IPS DF 6.9 (cell line): ENCODE results near the gene CARMIL1.

ENCODE experiments used
- DNase-seq: peaks from one replicate; pipeline ENCODE4 v3.0.0-alpha.2; 2013; ENCODE audit warnings: low read depth, low spot score
- H3K27ac ChIP-seq: one replicate; pipeline ENCODE4 v1.5.1; 2013; ENCODE audit warnings: low read length, control low read depth
- H3K27me3 ChIP-seq: 2 replicates; pipeline ENCODE4 v1.6.1; 2013; ENCODE audit warnings: mild to moderate bottlenecking, low read length; ENCODE audit not compliant: control insufficient read depth, insufficient read depth
- H3K36me3 ChIP-seq: 2 replicates; pipeline ENCODE4 v1.6.1; 2013; ENCODE audit warnings: low read length; ENCODE audit not compliant: control insufficient read depth, insufficient read depth
- H3K4me1 ChIP-seq: 2 replicates; pipeline ENCODE4 v1.6.1; 2013; ENCODE audit warnings: low read length; ENCODE audit not compliant: control insufficient read depth, insufficient read depth
- H3K4me3 ChIP-seq: 2 replicates; pipeline ENCODE4 v1.5.1; 2013; ENCODE audit warnings: mild to moderate bottlenecking, low read length
- H3K9me3 ChIP-seq: 2 replicates; pipeline ENCODE4 v1.6.1; 2013; ENCODE audit warnings: low read length, inconsistent platforms; ENCODE audit not compliant: control insufficient read depth, insufficient read depth
- WGBS: extraction: QIAGEN DNeasy Blood & Tissue Kit; methylation state at CpG from one replicate; pipeline ENCODE4 v1.1.7; 2013; ENCODE audit warnings: mixed read lengths, missing lambda C conversion rate; ENCODE audit not compliant: insufficient read length, insufficient coverage; 5-methylcytosine and 5-hydroxymethylcytosine counted together

The CARMIL1 gene

GRCh38 chr6:25404091-25404490 lies 124.9 kb downstream of the CARMIL1 start:
- Histone ChIP-seq H3K4me3 (no peak overlapping the region), H3K27me3 (no peaks in the 10 kb centered on the region), H3K9me3 (no peaks in the 10 kb centered on the region), H3K27ac (no peak overlapping the region), H3K4me1 (peaks cover 9% of the 10 kb centered on the region; the same call in 1 of the 2 replicates), H3K36me3 (no peaks in the 10 kb centered on the region)
- DNase-seq: no peak
- WGBS: no CpG with 5 or more reads among the region's 3 CpGs

- Histone ChIP-seq H3K4me3 (no peak overlapping the region), H3K27ac (no peak overlapping the region)
- DNase-seq: no peak
These were observed 125.6 kb downstream of the CARMIL1 start for GRCh38 chr6:25404693-25405169.

DNA sequence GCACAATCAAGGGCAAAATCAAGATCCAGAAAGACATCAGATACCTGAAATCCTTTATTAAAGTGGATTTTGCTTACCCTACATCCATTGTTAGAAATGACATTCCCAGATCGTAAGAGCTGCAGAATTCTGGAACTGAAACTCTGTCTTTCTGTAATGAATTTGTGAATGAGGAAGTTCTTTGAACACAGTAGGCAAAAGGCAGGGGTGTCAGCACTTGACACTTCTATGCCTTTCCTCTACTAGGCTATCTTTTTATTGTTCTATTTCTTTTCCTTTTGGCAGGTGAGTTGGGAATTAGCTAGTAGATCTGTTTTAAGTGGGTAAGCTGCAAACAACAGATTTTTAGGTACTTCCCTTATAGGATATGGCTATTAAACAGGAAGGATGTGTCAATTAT lies 126.3 kb downstream of the CARMIL1 start:
- H3K4me1 ChIP-seq: peaks cover 9% of the 10 kb centered on the region; the same call in 1 of the 2 replicates
- no peak for DNase-seq
- no peaks in the 10 kb centered on the region for H3K36me3 ChIP-seq
- H3K27ac ChIP-seq: no peak overlapping the region
- WGBS: no CpG with 5 or more reads among the region's 1 CpG
- H3K27me3 ChIP-seq: no peaks in the 10 kb centered on the region
- no peaks in the 10 kb centered on the region for H3K9me3 ChIP-seq
- no peak overlapping the region for H3K4me3 ChIP-seq

More at GRCh38 chr6:25404693-25405169, 125.6 kb downstream of the CARMIL1 start:
- H3K4me1 ChIP-seq: peaks cover 9% of the 10 kb centered on the region; the same call in 1 of the 2 replicates
- H3K36me3 ChIP-seq: no peaks in the 10 kb centered on the region
- no peaks in the 10 kb centered on the region for H3K27me3 ChIP-seq
- H3K9me3 ChIP-seq: no peaks in the 10 kb centered on the region
- no CpG with 5 or more reads among the region's 8 CpGs for WGBS

DNA sequence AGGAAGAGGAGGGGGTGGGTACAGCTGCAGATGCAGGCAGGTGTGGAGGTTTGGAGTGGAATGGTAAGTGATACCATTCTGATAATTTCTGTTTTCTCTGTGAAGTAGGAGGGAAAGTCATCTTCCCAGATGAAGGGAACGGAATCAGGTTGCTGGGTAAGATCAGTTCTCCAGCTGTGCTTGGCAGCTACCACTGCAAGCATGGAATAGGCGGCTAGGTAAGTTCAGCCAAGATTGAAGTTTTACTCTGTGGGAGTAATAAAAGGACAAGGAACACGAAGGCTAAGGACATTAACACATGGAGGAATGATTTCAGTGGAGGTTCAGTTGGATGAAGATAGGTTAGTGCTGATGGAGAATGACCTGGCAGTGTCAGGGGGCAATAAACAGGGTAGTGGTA lies 128.3 kb downstream of the CARMIL1 start:
- H3K4me3 ChIP-seq: no peak overlapping the region
- DNase-seq: no peak
- no peak overlapping the region for H3K27ac ChIP-seq
- no CpG with 5 or more reads among the region's 3 CpGs for WGBS
- H3K9me3 ChIP-seq: no peaks in the 10 kb centered on the region
- no peaks in the 10 kb centered on the region for H3K27me3 ChIP-seq
- H3K4me1 ChIP-seq: peaks cover 7% of the 10 kb centered on the region; the same call in 1 of the 2 replicates
- no peaks in the 10 kb centered on the region for H3K36me3 ChIP-seq

DNA sequence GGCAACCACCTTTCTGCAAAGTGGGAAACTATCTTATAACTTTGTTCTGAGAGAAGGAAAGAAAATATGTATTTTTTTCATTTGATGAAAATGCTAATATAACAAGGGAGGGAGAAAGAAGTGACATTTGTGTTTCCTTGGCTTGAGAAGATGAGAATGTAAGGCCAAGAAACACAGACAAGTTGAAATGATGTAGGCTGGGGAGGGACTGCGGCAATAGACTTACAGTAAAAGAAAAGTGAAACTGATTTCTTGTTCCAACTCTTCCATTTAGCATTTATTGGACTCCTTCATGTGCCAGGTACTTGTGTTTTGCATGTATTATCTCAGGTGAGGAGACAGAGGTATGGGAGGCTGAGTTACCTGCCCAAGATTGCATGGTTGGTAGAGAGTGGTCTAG lies 130.9 kb downstream of the CARMIL1 start:
- Histone ChIP-seq H3K4me1 (peaks cover 9% of the 10 kb centered on the region; the same call in 1 of the 2 replicates), H3K4me3 (no peak overlapping the region), H3K27me3 (no peaks in the 10 kb centered on the region), H3K27ac (no peak overlapping the region), H3K9me3 (no peaks in the 10 kb centered on the region), H3K36me3 (no peaks in the 10 kb centered on the region)
- no CpG with 5 or more reads among the region's 1 CpG for WGBS
- no peak for DNase-seq

DNA sequence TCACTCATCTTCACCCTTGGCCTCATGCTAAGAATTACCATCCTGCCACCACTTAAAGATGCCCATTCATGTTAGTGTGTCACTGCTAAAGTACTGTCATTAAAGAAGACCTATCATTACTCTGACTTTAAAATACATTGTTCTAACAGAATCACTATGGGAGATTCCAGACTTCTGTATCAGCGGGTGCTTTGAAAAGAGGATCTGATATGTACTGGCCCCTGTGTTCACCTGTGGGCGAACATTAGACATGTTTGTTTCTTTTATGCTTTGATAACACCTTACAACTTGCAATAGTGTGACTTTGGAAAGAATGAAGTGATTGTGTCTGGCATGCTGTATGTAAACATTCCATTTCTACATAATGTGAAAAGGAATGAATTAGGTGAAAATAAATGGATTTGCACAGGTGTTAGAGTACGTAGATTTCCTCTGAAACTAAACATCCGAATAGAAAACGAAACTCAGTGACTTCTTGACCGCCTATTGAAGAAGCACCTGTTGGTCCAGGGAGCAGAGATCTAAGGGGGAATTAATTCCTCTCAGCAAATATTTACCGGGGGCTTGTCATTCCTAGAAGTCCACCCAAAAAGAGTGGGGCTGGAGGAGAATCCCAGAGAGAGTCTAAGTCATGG lies 132.3 kb downstream of the CARMIL1 start:
- no CpG with 5 or more reads among the region's 7 CpGs for WGBS
- H3K27ac ChIP-seq: no peak overlapping the region
- no peak overlapping the region for H3K4me3 ChIP-seq
- no peak for DNase-seq
- H3K4me1 ChIP-seq: peaks cover 11% of the 10 kb centered on the region; the same call in 1 of the 2 replicates
- no peaks in the 10 kb centered on the region for H3K36me3 ChIP-seq
- H3K27me3 ChIP-seq: no peaks in the 10 kb centered on the region
- H3K9me3 ChIP-seq: no peaks in the 10 kb centered on the region

- DNase-seq: no peak
- Histone ChIP-seq H3K4me3 (no peak overlapping the region), H3K9me3 (no peaks in the 10 kb centered on the region), H3K4me1 (peaks cover 3% of the 10 kb centered on the region; the same call in 1 of the 2 replicates), H3K36me3 (no peaks in the 10 kb centered on the region), H3K27ac (no peak overlapping the region), H3K27me3 (no peaks in the 10 kb centered on the region)
- WGBS: no CpG with 5 or more reads among the region's 1 CpG
These were observed 134.2 kb downstream of the CARMIL1 start for GRCh38 chr6:25413207-25413905.

- Histone ChIP-seq H3K4me3 (no peak overlapping the region), H3K4me1 (peaks cover 3% of the 10 kb centered on the region; the same call in 1 of the 2 replicates), H3K36me3 (no peaks in the 10 kb centered on the region), H3K9me3 (no peaks in the 10 kb centered on the region), H3K27ac (no peak overlapping the region), H3K27me3 (no peaks in the 10 kb centered on the region)
- DNase-seq: no peak
- no CpG with 5 or more reads among the region's 1 CpG for WGBS
These were observed 135.0 kb downstream of the CARMIL1 start for GRCh38 chr6:25414168-25414567.

GRCh38 chr6:25414755-25415154 lies 135.6 kb downstream of the CARMIL1 start:
- H3K36me3 ChIP-seq: no peaks in the 10 kb centered on the region
- H3K27ac ChIP-seq: no peak overlapping the region
- H3K4me1 ChIP-seq: peaks cover 3% of the 10 kb centered on the region; the same call in 1 of the 2 replicates
- no peak overlapping the region for H3K4me3 ChIP-seq
- no peaks in the 10 kb centered on the region for H3K27me3 ChIP-seq
- DNase-seq: no peak
- H3K9me3 ChIP-seq: no peaks in the 10 kb centered on the region

DNA sequence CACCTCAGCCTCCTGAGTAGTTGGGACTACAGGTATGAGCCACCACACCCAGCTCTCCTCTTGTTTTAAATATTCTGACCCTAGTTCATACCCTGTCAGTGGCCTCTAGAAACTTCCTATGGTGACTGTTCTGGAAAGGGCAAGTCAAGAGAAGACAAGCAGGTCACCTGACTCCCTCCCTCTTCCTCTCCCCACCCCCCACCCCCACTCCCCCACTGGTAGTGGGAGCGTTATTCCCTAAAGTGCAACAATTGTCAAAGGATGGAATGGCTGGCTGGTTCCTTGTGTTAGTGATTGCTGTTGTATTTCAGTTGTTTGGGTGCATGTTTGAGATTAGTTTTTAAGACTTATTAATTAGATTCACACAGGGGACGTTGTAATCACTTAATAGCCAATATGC lies 136.1 kb downstream of the CARMIL1 start:
- no peak for DNase-seq
- H3K27ac ChIP-seq: no peak overlapping the region
- H3K4me3 ChIP-seq: no peak overlapping the region
- WGBS: no CpG with 5 or more reads among the region's 2 CpGs
- H3K27me3 ChIP-seq: no peaks in the 10 kb centered on the region
- peaks cover 3% of the 10 kb centered on the region; the same call in 1 of the 2 replicates for H3K4me1 ChIP-seq
- no peaks in the 10 kb centered on the region for H3K9me3 ChIP-seq
- H3K36me3 ChIP-seq: peaks cover 2% of the 10 kb centered on the region; the same call in 1 of the 2 replicates
